Hepatocyte (in vitro differentiated cells): ENCODE measurements around the gene GALNTL6. TPM values are rescaled to one million over a fixed set of nuclear protein-coding genes. Genes with fewer than 3 reads are reported as not detected.

Source experiments
- DNase-seq: peaks from one replicate; pipeline ENCODE4 v3.0.0-alpha.2; 2016; ENCODE audit warnings: low spot score
- H2AFZ ChIP-seq: fragments of 200-600 bp; sonication (generic); 2 replicates; pipeline ENCODE4 v1.6.0; 2016; ENCODE audit warnings: antibody characterized with exemption, mild to moderate bottlenecking
- H3K27ac ChIP-seq: fragments of 200-600 bp; sonication (generic); 2 replicates; pipeline ENCODE4 v1.5.1; 2016; ENCODE audit warnings: mild to moderate bottlenecking
- H3K27me3 ChIP-seq: fragments of 200-600 bp; sonication (generic); 2 replicates; pipeline ENCODE4 v1.6.1; 2016
- H3K36me3 ChIP-seq: fragments of 200-600 bp; sonication (generic); replicated peaks from 2 replicates; pipeline ENCODE4 v1.5.1; 2016; ENCODE audit warnings: low read depth; ENCODE audit not compliant: insufficient read depth
- H3K4me1 ChIP-seq: fragments of 200-600 bp; sonication (generic); 2 replicates; pipeline ENCODE4 v1.5.1; 2016; ENCODE audit warnings: mild to moderate bottlenecking, moderate library complexity; ENCODE audit not compliant: insufficient read depth
- H3K4me2 ChIP-seq: fragments of 200-600 bp; sonication (generic); 2 replicates; pipeline ENCODE4 v1.6.0; 2016
- H3K4me3 ChIP-seq: fragments of 200-600 bp; sonication (generic); 2 replicates; pipeline ENCODE4 v1.5.1; 2016; ENCODE audit warnings: mild to moderate bottlenecking
- H3K79me2 ChIP-seq: fragments of 200-600 bp; sonication (generic); 2 replicates; pipeline ENCODE4 v1.6.0; 2017; ENCODE audit warnings: mild to moderate bottlenecking
- H3K9me2 ChIP-seq: fragments of 200-600 bp; sonication (generic); replicated peaks from 2 replicates; pipeline ENCODE4 v1.6.0; 2017; ENCODE audit warnings: mild to moderate bottlenecking; ENCODE audit not compliant: insufficient read depth
- H3K9me3 ChIP-seq: fragments of 200-600 bp; sonication (generic); 2 replicates; pipeline ENCODE4 v1.5.1; 2016; ENCODE audit warnings: low read depth, mild to moderate bottlenecking
- H4K20me1 ChIP-seq: fragments of 200-600 bp; sonication (generic); 2 replicates; pipeline ENCODE4 v1.6.0; 2016; ENCODE audit warnings: mild to moderate bottlenecking; ENCODE audit not compliant: insufficient read depth, poor library complexity, severe bottlenecking
- CTCF ChIP-seq: fragments of 200-600 bp; sonication (generic); IDR thresholded peaks from 2 replicates; pipeline ENCODE4 v1.5.1; 2016; ENCODE audit warnings: antibody characterized with exemption, mild to moderate bottlenecking; ENCODE audit not compliant: poor library complexity
- EZH2 ChIP-seq: fragments of 200-600 bp; sonication (generic); IDR thresholded peaks from 2 replicates; pipeline ENCODE4 v1.6.1; 2016; ENCODE audit warnings: antibody characterized with exemption, mild to moderate bottlenecking, borderline replicate concordance
- EZH2phosphoT487 ChIP-seq: fragments of 200-600 bp; sonication (generic); IDR thresholded peaks from one replicate; pipeline ENCODE4 v1.6.1; 2018; ENCODE audit warnings: antibody characterized with exemption, mild to moderate bottlenecking, low read depth, moderate library complexity; ENCODE audit not compliant: unreplicated experiment, severe bottlenecking
- WGBS: methylation state at CpG from one replicate; pipeline ENCODE4 v1.1.6; 2016; ENCODE audit warnings: low lambda C conversion rate; ENCODE audit errors: missing lambda C conversion rate; 5-methylcytosine and 5-hydroxymethylcytosine counted together
- polyA plus RNA-seq: library from polyadenylated mRNA; unstranded; fragments of >200 nt; fragmentation: Nextera tagmentation; extraction: Ambion mirVana; gene quantifications from 2 replicates; pipeline ENCODE4 v1.2.1, GENCODE V29; 2016
- total RNA-seq: library from RNA; depleted of rRNA; stranded (reverse); fragments of >200 nt; gene quantifications from 2 replicates; pipeline ENCODE4 v1.2.3, GENCODE V29; 2014

Gene GALNTL6
- total and polyA plus RNA-seq, 2 experiments from 2014 or later = 0.53 to 0.74 TPM

GRCh38 chr4:171919314-171919713 lies 106.1 kb downstream of the GALNTL6 start:
- H3K4me2 ChIP-seq = no peak overlapping the region
- TF ChIP-seq EZH2 (no peak), CTCF (no peak), EZH2phosphoT487 (no peak)
- H3K4me1 ChIP-seq = no peaks in the 10 kb centered on the region
- DNase-seq = no peak
- H3K4me3 ChIP-seq = no peak overlapping the region
- H3K9me3 ChIP-seq = no peaks in the 10 kb centered on the region
- no peaks in the 10 kb centered on the region for H3K9me2 ChIP-seq
- no peak overlapping the region for H3K27ac ChIP-seq
- H2AFZ ChIP-seq = no peak overlapping the region
- no peaks in the 10 kb centered on the region for H3K79me2 ChIP-seq
- H3K36me3 ChIP-seq = no peaks in the 10 kb centered on the region
- H3K27me3 ChIP-seq = no peaks in the 10 kb centered on the region
- H4K20me1 ChIP-seq = no peaks in the 10 kb centered on the region
- WGBS = 92% methylated on average over 2 of the region's 2 CpGs

- no peak overlapping the region for H3K4me2 ChIP-seq
- no peak overlapping the region for H3K4me3 ChIP-seq
- no peaks in the 10 kb centered on the region for H3K9me2 ChIP-seq
- no peaks in the 10 kb centered on the region for H3K9me3 ChIP-seq
- no peak for DNase-seq
- no peak overlapping the region for H3K27ac ChIP-seq
- no peaks in the 10 kb centered on the region for H4K20me1 ChIP-seq
- H3K36me3 ChIP-seq = no peaks in the 10 kb centered on the region
- H3K4me1 ChIP-seq = no peaks in the 10 kb centered on the region
- 86% methylated on average over 3 of the region's 3 CpGs for WGBS
- no peak overlapping the region for H2AFZ ChIP-seq
- TF ChIP-seq CTCF (no peak), EZH2phosphoT487 (no peak), EZH2 (no peak)
- no peaks in the 10 kb centered on the region for H3K27me3 ChIP-seq
- H3K79me2 ChIP-seq = no peaks in the 10 kb centered on the region
These were observed 107.7 kb downstream of the GALNTL6 start for GRCh38 chr4:171920901-171921300.

GRCh38 chr4:171924746-171925376 lies 111.7 kb downstream of the GALNTL6 start:
- WGBS = 75% methylated on average over 5 of the region's 5 CpGs
- TF ChIP-seq EZH2 = no peak
- no peak for TF ChIP-seq CTCF
- TF ChIP-seq EZH2phosphoT487 = no peak

More at GRCh38 chr4:171924746-171925376, 111.7 kb downstream of the GALNTL6 start:
- Histone ChIP-seq H4K20me1 (no peaks in the 10 kb centered on the region), H3K36me3 (no peaks in the 10 kb centered on the region), H3K4me1 (no peaks in the 10 kb centered on the region), H3K4me2 (no peak overlapping the region), H3K9me3 (no peaks in the 10 kb centered on the region), H3K4me3 (no peak overlapping the region), H3K79me2 (no peaks in the 10 kb centered on the region), H3K27ac (no peak overlapping the region), H3K27me3 (no peaks in the 10 kb centered on the region), H2AFZ (no peak overlapping the region), H3K9me2 (no peaks in the 10 kb centered on the region)
- no peak for DNase-seq
